Fibroblast of mammary gland (primary cell): ENCODE data around the gene KHDRBS2.

Source experiments
- DNase-seq: peaks from one replicate; pipeline ENCODE4 v3.0.0-alpha.2; 2010; ENCODE audit warnings: low read depth
- H3K4me3 ChIP-seq: 2 replicates; pipeline ENCODE4 v1.5.1; 2011; ENCODE audit warnings: low read depth, mild to moderate bottlenecking, low read length, moderate library complexity; ENCODE audit not compliant: control insufficient read depth
- TF ChIP-seq, protein P1 (sequence below): conservative IDR thresholded peaks from 2 replicates; pipeline ENCODE4 v1.5.1; 2011; ENCODE audit warnings: low read depth, low read length, inconsistent platforms; ENCODE audit not compliant: control insufficient read depth, insufficient read depth

KHDRBS2 gene

GRCh38 chr6:62009445-62009844 lies 276.6 kb downstream of the KHDRBS2 start:
- TF ChIP-seq, protein P1, sequence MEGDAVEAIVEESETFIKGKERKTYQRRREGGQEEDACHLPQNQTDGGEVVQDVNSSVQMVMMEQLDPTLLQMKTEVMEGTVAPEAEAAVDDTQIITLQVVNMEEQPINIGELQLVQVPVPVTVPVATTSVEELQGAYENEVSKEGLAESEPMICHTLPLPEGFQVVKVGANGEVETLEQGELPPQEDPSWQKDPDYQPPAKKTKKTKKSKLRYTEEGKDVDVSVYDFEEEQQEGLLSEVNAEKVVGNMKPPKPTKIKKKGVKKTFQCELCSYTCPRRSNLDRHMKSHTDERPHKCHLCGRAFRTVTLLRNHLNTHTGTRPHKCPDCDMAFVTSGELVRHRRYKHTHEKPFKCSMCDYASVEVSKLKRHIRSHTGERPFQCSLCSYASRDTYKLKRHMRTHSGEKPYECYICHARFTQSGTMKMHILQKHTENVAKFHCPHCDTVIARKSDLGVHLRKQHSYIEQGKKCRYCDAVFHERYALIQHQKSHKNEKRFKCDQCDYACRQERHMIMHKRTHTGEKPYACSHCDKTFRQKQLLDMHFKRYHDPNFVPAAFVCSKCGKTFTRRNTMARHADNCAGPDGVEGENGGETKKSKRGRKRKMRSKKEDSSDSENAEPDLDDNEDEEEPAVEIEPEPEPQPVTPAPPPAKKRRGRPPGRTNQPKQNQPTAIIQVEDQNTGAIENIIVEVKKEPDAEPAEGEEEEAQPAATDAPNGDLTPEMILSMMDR, result no peak
- no peak overlapping the region for H3K4me3 ChIP-seq
- DNase-seq, result no peak

- no peak for DNase-seq
- TF ChIP-seq, protein P1, result no peak
- H3K4me3 ChIP-seq, result no peak overlapping the region
These were observed 296.4 kb downstream of the KHDRBS2 start for GRCh38 chr6:61989616-61990015.

DNA sequence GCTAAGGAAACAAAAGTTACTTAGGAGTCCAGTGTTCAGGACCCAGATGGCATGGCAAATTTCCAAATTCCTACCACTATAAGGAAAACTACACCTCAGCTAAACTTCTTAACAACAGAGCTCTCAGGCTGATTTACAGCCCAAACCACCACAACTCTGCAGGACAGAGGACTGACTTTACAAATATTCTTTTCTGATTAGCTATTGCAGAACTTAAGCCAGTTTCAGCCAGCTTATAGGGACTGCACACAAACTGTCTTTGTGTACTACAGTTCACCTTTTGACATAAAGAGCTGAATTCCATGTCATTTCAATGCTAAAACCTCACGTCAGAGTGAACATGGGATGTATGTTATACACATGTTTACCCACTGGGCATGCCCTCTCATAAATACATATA lies 305.4 kb downstream of the KHDRBS2 start:
- no peak overlapping the region for H3K4me3 ChIP-seq
- DNase-seq, result no peak
- TF ChIP-seq, protein P1, result no peak

DNA sequence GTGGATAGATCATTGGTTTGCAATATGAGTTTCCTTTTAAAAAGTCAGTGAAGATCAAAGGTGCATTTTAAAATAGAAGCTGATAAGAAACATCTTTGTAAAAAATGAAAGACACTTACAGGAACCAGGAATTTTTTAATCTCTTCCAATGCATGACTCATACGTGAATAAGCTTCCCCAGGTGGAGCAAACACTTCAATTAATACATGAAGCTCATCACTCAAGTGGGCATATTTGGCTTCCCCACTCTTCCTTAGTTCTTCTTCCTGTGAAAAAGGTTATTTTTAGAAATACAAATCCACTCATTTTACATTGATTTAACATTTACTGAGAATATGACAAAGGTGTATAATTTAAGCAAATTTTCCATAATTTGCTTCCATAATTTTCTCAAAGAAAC lies 308.1 kb downstream of the KHDRBS2 start:
- TF ChIP-seq, protein P1, result no peak
- DNase-seq, result no peak

DNA sequence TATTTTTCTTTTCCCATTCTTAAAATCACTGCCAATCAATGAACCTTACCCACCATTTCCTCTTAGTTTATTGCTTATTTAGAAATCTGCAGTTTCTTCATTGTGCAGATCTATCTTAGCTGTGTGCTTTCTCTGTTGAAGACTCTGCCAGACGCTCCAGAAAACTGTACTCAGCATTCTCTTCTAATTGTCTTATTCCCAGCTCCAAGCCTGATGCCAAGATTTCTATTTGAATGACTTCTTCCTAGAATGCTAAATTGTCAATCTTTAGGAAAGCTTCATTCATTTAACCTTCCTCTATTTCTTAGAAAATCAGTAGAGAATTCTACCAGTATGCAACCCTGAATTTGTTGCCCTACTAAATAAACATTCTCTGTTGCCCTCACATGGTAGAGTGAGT lies 308.9 kb downstream of the KHDRBS2 start:
- no peak for DNase-seq
- TF ChIP-seq, protein P1, result no peak
- H3K4me3 ChIP-seq, result no peak overlapping the region

More for the DNA sequence above, 308.1 kb downstream of the KHDRBS2 start:
- H3K4me3 ChIP-seq, result no peak overlapping the region

DNA sequence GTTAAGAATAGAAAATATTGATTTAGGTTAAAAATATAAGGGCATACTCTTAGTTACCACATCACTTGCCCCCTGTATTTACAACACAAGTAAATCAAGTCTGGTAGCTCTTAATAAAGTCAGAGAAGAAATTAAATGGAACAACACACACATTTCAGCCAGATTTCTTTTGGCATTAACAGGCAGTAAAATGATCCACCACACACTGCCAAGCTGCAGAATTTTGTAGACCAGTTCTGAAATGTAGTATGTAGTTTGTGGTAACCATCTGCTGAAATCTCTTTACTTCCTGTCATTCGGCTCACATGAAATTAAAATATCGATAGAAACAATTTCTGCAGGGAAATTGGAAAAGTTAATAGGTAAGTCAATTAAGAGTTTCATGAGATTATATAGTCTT lies 326.8 kb downstream of the KHDRBS2 start:
- DNase-seq, result no peak
- TF ChIP-seq, protein P1, result no peak
- no peak overlapping the region for H3K4me3 ChIP-seq

DNA sequence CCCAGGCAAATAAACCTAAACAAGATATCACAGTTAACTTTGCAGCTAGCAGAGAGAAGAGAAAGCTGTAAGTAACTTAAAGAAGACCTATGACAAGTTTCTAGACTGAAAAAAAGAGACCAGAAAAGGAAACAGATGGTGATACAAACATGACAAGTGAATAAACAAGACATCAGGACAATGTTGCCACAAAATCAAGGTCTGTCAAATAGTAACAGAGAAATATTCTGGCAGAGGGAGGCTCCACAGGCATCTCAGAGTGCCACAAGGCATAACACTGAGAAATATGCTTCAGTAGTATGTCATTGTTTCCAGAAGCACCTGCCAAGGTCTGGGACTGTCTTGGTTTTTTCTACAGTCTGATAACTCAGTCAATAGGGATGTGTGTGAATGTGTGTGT lies 332.2 kb downstream of the KHDRBS2 start:
- TF ChIP-seq, protein P1, result no peak
- H3K4me3 ChIP-seq, result no peak overlapping the region
- no peak for DNase-seq
